LNCAP (cell line): ENCODE results near the gene RNF111.

Experiments used
- TF ChIP-seq, protein P1 (sequence below): fragments of 450-650 bp; IDR thresholded peaks from 2 replicates; pipeline ENCODE4 v1.5.1; 2017; ENCODE audit warnings: mild to moderate bottlenecking

The RNF111 gene

DNA sequence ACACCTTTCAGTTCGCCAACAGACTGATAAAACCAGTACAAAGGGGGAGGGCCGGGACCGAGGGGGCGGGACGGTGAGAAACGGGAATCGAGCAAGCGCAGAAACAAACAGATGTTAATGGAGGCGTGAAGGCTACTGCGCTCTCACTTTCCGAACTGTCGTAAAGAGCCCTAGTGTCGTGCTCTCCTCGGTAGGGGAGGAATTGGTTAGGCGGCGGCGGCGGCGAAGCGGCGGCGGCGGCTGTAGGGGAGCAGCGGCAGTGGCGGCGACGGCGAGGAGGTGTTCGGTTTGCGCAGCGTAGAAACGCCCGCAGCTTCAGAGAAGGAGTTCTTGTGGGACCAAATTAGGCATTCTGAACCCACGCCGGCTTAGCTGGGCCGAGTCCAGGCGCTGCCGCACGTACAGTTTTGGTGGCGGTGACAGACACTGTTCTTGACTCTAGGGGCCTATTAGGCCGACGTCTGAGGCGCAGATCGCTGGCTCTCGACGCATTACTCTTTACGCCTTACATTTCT lies at the start of gene RNF111:
RNF111 (plus strand) TSS at position 173 of the 515 bp plus-strand sequence. CDS start 43,160 bp downstream, outside the sequence.
- TF ChIP-seq, protein P1, sequence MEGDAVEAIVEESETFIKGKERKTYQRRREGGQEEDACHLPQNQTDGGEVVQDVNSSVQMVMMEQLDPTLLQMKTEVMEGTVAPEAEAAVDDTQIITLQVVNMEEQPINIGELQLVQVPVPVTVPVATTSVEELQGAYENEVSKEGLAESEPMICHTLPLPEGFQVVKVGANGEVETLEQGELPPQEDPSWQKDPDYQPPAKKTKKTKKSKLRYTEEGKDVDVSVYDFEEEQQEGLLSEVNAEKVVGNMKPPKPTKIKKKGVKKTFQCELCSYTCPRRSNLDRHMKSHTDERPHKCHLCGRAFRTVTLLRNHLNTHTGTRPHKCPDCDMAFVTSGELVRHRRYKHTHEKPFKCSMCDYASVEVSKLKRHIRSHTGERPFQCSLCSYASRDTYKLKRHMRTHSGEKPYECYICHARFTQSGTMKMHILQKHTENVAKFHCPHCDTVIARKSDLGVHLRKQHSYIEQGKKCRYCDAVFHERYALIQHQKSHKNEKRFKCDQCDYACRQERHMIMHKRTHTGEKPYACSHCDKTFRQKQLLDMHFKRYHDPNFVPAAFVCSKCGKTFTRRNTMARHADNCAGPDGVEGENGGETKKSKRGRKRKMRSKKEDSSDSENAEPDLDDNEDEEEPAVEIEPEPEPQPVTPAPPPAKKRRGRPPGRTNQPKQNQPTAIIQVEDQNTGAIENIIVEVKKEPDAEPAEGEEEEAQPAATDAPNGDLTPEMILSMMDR, result no peak

DNA sequence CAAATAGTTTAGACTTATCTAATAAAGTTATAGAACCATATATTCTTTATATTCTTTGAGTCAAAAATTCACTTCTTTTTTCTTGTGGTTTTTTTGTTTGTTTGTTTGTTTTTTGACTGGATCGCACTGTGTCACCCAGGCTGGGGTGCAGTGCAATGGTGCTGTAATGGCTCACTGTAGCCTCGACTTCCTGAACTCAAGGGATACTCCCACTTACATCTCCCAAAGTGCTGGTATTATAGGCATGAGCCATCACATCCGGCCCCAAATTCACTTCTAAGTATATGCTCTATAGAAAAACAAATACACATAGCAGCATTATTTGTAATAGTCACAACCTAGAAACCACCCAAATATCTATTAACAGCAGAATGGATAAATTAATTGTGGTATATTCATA lies 40.3 kb upstream of the RNF111 start:
- TF ChIP-seq, protein P1, result no peak

DNA sequence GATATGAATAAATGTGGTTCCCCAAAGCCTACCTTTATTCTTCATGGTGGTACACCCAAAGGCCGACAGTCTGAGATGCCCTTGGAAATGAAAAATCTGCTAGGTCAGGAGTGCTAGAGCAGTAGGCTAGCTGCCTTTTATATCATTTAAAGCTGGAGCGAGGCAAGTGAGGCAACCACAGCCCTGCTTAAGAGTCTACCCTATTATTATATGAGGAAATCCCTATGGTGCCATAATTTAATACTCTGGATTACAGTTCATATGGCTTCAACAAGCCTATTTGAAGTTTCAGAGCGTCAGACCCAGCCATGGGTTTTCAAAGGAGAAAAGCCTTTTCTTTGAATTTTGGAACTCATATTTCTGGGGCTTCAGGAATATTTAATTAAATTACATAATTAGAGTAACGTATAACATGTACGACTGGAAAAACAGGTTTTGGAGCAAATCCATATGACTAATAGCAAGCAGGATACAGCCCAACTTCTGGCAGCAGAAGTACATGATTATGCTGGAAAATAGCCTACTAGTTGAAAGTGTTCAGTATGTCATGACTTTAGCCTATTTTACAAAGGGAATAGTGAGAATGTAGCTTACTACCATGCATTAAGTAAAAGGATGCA lies 36.0 kb upstream of the RNF111 start:
- TF ChIP-seq, protein P1, result no peak

DNA sequence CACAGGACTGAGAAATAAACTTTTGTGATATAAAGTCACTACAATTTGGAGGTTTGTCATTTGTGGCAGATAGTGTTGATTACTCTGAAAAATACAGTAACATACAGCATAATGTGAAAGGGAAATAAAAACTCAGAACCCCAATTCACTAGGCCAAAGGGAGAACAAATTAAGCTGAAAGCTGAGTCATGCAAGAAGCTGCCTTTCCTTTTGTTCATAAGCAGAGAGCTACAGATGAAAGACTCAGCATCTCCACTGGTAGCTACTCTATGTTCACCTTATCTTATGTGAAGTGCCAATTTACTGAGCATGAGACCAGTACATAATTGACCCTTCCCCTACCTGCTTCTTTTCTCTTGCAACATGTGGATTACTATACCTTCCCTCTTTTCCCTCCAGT lies 34.7 kb upstream of the RNF111 start:
- TF ChIP-seq, protein P1, result no peak

DNA sequence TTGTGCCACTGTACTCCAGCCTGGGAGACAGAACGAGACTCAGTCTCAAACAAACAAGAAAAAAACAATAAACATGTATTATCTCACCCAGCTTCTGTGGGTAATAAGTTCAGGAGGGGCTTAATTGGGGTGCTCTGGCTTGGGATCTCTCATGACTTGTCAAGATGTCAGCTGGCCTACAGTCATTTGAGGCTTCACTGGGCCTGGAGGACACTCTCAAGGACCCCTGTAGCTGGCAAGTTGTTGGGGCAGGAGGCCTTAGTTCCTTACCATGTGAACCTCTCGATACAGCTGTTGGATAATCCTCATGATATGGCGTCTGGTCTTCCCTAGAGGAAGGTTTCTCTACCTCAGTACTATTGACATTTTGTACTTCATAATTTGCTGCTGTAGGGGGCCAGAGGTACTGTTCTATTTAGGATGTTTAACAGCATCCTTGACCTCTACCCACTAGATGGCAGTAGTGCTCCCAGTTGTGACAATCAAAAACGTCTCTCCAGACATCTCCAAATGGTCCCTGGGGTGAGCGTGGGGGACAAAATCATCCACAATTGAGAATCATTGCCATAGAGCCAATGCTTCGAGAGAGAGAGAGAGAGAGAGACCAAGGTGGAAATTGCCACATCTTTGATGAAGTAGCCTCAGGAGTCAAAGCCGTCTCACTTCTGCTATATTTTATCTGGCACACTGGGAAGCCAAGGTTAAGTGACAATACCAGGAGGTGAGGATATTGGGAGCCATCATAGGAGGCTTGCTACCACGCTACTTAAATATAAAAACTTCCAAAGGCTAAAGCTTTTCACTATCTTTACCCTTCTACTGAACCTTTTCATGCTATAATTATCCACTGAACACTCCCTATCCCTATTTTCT lies 30.1 kb upstream of the RNF111 start:
- TF ChIP-seq, protein P1, result peak; percentile 87

DNA sequence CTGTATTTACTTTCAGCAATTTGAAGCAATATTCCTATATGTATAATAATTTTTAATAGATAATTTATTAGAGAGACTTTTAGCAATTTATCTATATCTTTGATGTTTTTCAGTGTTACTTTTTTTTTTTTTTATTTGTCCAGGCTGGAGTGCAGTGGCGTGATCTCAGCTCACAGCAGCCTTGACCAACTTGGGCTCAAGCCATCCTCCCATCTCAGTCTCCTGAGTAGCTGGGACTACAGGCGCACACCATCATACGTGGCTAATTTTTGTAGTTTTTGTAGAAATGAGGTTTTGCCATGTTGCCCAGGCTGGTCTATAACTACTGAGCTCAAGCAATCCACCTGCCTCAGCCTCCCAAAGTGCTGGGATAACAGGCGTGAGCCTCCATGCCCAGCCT lies 28.7 kb upstream of the RNF111 start:
- TF ChIP-seq, protein P1, result no peak

DNA sequence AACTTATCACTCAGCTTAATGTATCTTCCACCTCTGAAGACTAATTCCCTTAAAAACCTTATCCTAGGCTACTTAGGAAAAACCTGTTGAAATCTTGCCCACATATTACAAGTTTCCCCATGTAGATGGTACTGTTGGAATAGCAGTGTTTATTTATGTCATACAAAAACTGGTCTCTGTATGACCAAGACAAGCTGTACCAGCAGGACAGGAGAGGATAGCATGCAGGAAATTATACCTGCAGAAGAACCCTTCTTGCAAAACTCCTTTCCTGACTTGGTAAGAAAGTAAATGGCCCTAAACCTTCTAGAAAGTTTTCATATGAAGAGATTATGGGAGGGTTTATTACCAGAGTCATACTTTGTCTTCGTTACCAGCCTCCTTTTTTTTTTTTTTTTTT lies 25.3 kb upstream of the RNF111 start:
- TF ChIP-seq, protein P1, result no peak
